CD14-positive monocyte (primary cell): ENCODE measurements around the gene HOXB4. TPM values are rescaled to one million over a fixed set of nuclear protein-coding genes. Genes with fewer than 3 reads are reported as not detected.
A peak's percentile ranks its signal among the peaks of the same experiment; 100 is the strongest.

ENCODE experiments used
- DNase-seq, 3 donors: peaks; one replicate each; pipeline ENCODE4 v3.0.0-alpha.2; 2011 to 2022
- H2AFZ ChIP-seq: 2 replicates; pipeline ENCODE4 v1.6.0; 2012; ENCODE audit warnings: mild to moderate bottlenecking, low read depth, low read length, inconsistent platforms; ENCODE audit not compliant: insufficient read depth, poor library complexity, severe bottlenecking
- H3K27ac ChIP-seq, 2 donors: 1 replicate in 1 of 2; 2 replicates in 1 of 2; pipeline ENCODE4 v1.5.1; 2012 to 2013; ENCODE audit warnings: low read length in 2 of 2, control low read depth in 1 of 2, inconsistent platforms in 1 of 2, low read depth in 1 of 2, mild to moderate bottlenecking in 1 of 2
- H3K27me3 ChIP-seq, 2 donors: one replicate each; pipeline versions ENCODE4 v1.6.0 to v1.6.1; 2011 to 2013; ENCODE audit warnings: low read length in 2 of 2; ENCODE audit not compliant: control insufficient read depth in 2 of 2, insufficient read depth in 2 of 2
- H3K36me3 ChIP-seq, 2 donors: replicated peaks in 1 of 2; 1 replicate in 1 of 2; 2 replicates in 1 of 2; pipeline versions ENCODE4 v1.5.1 to v1.6.1; 2012 to 2013; ENCODE audit warnings: low read length in 2 of 2, control low read depth in 1 of 2, inconsistent platforms in 1 of 2, mild to moderate bottlenecking in 1 of 2; ENCODE audit not compliant: insufficient read depth in 2 of 2, control insufficient read depth in 1 of 2
- H3K4me1 ChIP-seq, 2 donors: 1 replicate in 1 of 2; 2 replicates in 1 of 2; pipeline versions ENCODE4 v1.5.1 to v1.6.1; 2012 to 2013; ENCODE audit warnings: low read length in 2 of 2, control low read depth in 1 of 2, inconsistent platforms in 1 of 2, mild to moderate bottlenecking in 1 of 2, moderate library complexity in 1 of 2; ENCODE audit not compliant: insufficient read depth in 2 of 2, control insufficient read depth in 1 of 2
- H3K4me2 ChIP-seq: replicated peaks from 2 replicates; pipeline ENCODE3; 2012; ENCODE audit warnings: low read length, moderate library complexity, mild to moderate bottlenecking; ENCODE audit not compliant: poor library complexity, severe bottlenecking; ENCODE audit errors: extremely low read depth
- H3K4me3 ChIP-seq, 3 experiments: fragments of 200-600 bp in 1 of 3; sonication (generic) in 1 of 3; replicated peaks in 1 of 3; 1 replicate in 2 of 3; 2 replicates in 1 of 3; pipeline ENCODE4 v1.5.1; 2011 to 2013; ENCODE audit warnings: low read length in 3 of 3, mild to moderate bottlenecking in 3 of 3, control low read depth in 2 of 3, low read depth in 2 of 3, inconsistent platforms in 1 of 3, moderate library complexity in 1 of 3
- H3K79me2 ChIP-seq: 2 replicates; pipeline ENCODE4 v1.6.0; 2012; ENCODE audit warnings: mild to moderate bottlenecking, control low read depth, inconsistent platforms, low read length, moderate library complexity; ENCODE audit not compliant: insufficient read depth
- H3K9ac ChIP-seq: 2 replicates; pipeline ENCODE4 v1.6.0; 2017; ENCODE audit warnings: low read length, mild to moderate bottlenecking; ENCODE audit not compliant: insufficient read depth, poor library complexity, severe bottlenecking
- H3K9me3 ChIP-seq, 2 donors: replicated peaks in 1 of 2; 1 replicate in 1 of 2; 2 replicates in 1 of 2; pipeline versions ENCODE4 v1.5.1 to v1.6.1; 2012 to 2013; ENCODE audit warnings: low read length in 2 of 2, control low read depth in 1 of 2; ENCODE audit not compliant: control insufficient read depth in 1 of 2, insufficient read depth in 1 of 2
- H4K20me1 ChIP-seq: 2 replicates; pipeline ENCODE4 v1.6.0; 2012; ENCODE audit warnings: mild to moderate bottlenecking, low read length, control low read depth, moderate library complexity; ENCODE audit not compliant: insufficient read depth
- H3K27ac Mint-ChIP-seq, 7 donors: one replicate each; pipeline ENCODE4 v1.8.0; 2020; ENCODE audit warnings: mild to moderate bottlenecking in 7 of 7, mixed read lengths in 7 of 7, moderate library complexity in 6 of 7, inconsistent platforms in 2 of 7
- H3K27me3 Mint-ChIP-seq, 3 donors: one replicate each; pipeline ENCODE4 v1.8.0; 2021 to 2022; ENCODE audit warnings: low read depth in 3 of 3, mild to moderate bottlenecking in 3 of 3, mixed read lengths in 3 of 3, moderate library complexity in 3 of 3, inconsistent platforms in 1 of 3
- H3K36me3 Mint-ChIP-seq, 2 donors: one replicate each; pipeline ENCODE4 v1.8.0; 2020; ENCODE audit warnings: mixed read lengths in 2 of 2, inconsistent platforms in 1 of 2, mild to moderate bottlenecking in 1 of 2
- H3K4me1 Mint-ChIP-seq: one replicate; pipeline ENCODE4 v1.8.0; 2020; ENCODE audit warnings: mild to moderate bottlenecking, mixed read lengths
- H3K4me3 Mint-ChIP-seq, 2 donors: one replicate each; pipeline ENCODE4 v1.8.0; 2020; ENCODE audit warnings: mild to moderate bottlenecking in 2 of 2, mixed read lengths in 2 of 2, moderate library complexity in 1 of 2
- H3K9me3 Mint-ChIP-seq, 7 donors: one replicate each; pipeline ENCODE4 v1.8.0; 2020 to 2022; ENCODE audit warnings: mixed read lengths in 7 of 7, mild to moderate bottlenecking in 6 of 7, moderate library complexity in 6 of 7, inconsistent platforms in 2 of 7
- WGBS: methylation state at CpG from one replicate; pipeline ENCODE4 v1.1.5; 2013; ENCODE audit warnings: missing lambda C conversion rate; ENCODE audit not compliant: insufficient coverage; 5-methylcytosine and 5-hydroxymethylcytosine counted together
- intact Hi-C, 2 donors: fragments of 100-400 bp; cut with micrococcal nuclease; formaldehyde crosslinking; loops; one replicate each; pipeline versions ENCODE4 v1.15.0 to v1.15.1; 2023
- polyA plus RNA-seq, 3 donors: library from polyadenylated mRNA; depleted of rRNA in 1 of 3; unstranded in 2 of 3; stranded (reverse) in 1 of 3; fragments of 300-500 nt in 2 of 3; fragments of >200 nt in 1 of 3; fragmentation: Illumina TruSeq in 2 of 3; gene quantifications; 1 replicate in 2 of 3; 2 replicates in 1 of 3; pipeline ENCODE4 v1.2.3, GENCODE V29; 2012 to 2021
- TF ChIP-seq, protein P1 (sequence below): fragments of 200-600 bp; IDR thresholded peaks from one replicate; pipeline ENCODE4 v1.8.0; 2022; ENCODE audit warnings: antibody characterized with exemption, mild to moderate bottlenecking

HOXB4 gene
- polyA plus RNA-seq, 3 donors: 0.16 TPM; not detected in 2

DNA sequence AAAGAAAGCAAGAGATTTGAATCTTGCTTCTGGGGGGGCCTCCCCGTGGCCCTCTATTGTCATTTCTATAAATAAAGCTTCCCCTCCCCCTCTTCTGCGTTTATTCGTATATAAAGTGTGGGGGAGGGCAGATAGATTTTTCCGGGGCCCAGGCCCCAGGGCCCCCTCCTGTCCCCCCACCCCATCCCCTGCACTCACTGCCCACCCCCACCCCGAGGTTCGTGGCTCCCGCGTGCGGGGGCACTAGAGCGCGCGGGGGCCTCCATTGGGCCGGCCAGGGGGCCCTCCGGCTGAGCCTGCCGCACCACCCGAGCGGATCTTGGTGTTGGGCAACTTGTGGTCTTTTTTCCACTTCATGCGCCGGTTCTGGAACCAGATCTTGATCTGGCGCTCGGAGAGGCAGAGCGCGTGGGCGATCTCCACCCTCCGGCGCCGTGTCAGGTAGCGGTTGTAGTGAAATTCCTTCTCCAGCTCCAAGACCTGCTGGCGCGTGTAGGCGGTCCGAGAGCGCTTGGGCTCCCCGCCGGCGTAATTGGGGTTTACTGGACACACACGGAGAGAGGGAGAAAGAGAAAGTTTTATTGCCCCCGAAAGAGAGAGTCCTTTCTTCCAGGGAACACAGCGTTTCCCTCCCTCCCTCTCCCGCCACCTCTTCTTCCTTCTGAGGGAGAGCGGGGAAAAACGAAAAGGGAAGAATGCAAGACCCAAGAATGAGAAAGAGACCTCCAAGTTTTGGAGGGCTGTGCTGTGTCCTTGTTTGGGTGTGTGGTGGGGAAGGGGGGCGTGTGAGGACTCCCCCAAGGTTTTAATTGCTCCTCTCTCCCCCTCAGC, 1.5 kb downstream of the HOXB4 start:
- Histone ChIP-seq H3K4me1 (peaks cover 28 to 38% of the 10 kb centered on the region in 2 donors), H3K27ac (no peak overlapping the region), H3K27me3 (peaks cover 62 to 91% of the 10 kb centered on the region in 2 donors), H2AFZ (peak overlapping the region; percentile 68), H3K9ac (no peak overlapping the region), H3K36me3 (no peaks in the 10 kb centered on the region), H3K4me2 (peak overlapping the region; percentile 99), H3K79me2 (no peaks in the 10 kb centered on the region), H3K4me3 (peak overlapping the region; percentile 24 to 86 (median 29)), H3K9me3 (peaks cover 0 to 12% of the 10 kb centered on the region in 2 donors), H4K20me1 (no peaks in the 10 kb centered on the region)
- Mint-ChIP-seq H3K27me3 (peaks cover 63 to 84% (median 80%) of the 10 kb centered on the region in 3 donors), H3K4me1 (peaks cover 41% of the 10 kb centered on the region), H3K9me3 (peaks cover 4 to 33% (median 19%) of the 10 kb centered on the region in 7 donors), H3K27ac (no peak overlapping the region), H3K36me3 (peaks cover 10 to 17% of the 10 kb centered on the region in 2 donors), H3K4me3 (peak overlapping the region; percentile 77 to 90)
- TF ChIP-seq, protein P1, sequence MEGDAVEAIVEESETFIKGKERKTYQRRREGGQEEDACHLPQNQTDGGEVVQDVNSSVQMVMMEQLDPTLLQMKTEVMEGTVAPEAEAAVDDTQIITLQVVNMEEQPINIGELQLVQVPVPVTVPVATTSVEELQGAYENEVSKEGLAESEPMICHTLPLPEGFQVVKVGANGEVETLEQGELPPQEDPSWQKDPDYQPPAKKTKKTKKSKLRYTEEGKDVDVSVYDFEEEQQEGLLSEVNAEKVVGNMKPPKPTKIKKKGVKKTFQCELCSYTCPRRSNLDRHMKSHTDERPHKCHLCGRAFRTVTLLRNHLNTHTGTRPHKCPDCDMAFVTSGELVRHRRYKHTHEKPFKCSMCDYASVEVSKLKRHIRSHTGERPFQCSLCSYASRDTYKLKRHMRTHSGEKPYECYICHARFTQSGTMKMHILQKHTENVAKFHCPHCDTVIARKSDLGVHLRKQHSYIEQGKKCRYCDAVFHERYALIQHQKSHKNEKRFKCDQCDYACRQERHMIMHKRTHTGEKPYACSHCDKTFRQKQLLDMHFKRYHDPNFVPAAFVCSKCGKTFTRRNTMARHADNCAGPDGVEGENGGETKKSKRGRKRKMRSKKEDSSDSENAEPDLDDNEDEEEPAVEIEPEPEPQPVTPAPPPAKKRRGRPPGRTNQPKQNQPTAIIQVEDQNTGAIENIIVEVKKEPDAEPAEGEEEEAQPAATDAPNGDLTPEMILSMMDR: no peak
- no peak for DNase-seq
- intact Hi-C loops: no loop called here
- 10% methylated on average over 18 of the region's 43 CpGs for WGBS

DNA sequence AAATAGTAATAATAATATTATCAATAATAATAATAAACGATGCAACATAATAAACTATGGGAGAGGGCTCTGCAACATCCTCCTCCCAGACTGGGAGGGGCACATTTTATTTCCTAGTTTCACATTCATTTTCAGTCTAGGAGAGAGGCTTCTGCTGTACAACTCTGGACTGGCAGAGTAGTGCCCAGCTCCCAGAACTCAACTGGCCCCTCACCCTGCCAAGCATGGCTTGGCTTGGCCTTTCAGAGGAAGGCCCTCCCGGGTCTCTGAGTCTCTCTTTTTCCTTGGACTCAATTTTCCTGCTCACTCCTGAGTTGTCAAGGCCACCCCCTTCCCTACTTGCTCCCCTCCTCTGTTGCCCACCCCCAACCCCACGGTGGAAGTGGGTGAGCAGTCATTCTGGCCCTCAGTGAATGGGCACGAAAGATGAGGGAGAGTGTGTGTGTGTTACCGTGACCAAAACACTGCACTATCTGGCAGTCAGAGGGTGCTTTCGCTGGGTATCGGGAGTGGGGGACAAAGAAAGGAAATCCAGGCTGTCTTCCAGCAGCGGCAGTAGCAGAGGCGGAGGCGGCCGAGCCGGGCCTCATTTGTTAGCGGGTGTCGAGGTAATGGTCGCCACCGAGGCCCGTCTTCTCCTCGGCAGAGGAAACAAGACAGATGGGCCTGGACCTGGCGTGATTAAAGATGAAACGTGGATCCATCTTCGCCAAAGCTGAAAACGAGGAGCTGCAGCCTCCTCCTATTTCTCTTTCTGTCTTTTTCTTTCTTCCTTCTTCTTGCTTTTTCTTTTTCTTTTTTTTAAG, 2.3 kb downstream of the HOXB4 start:
- H3K4me1 Mint-ChIP-seq: peaks cover 39% of the 10 kb centered on the region
- H3K9me3 ChIP-seq: peaks cover 0 to 9% of the 10 kb centered on the region in 2 donors
- H3K27ac ChIP-seq: no peak overlapping the region
- DNase-seq: peak in 1 of 3 donors; percentile 16
- peaks cover 10 to 14% of the 10 kb centered on the region in 2 donors for H3K36me3 Mint-ChIP-seq
- H3K27ac Mint-ChIP-seq: peak overlapping the region in 1 of 7 donors; percentile 74
- H3K36me3 ChIP-seq: no peaks in the 10 kb centered on the region
- peak overlapping the region; percentile 99 for H3K4me2 ChIP-seq
- no peak overlapping the region for H3K9ac ChIP-seq
- peaks cover 55 to 80% (median 75%) of the 10 kb centered on the region in 3 donors for H3K27me3 Mint-ChIP-seq
- intact Hi-C loops: no loop called here
- no peaks in the 10 kb centered on the region for H3K79me2 ChIP-seq
- TF ChIP-seq, protein P1: no peak
- peaks cover 28 to 38% of the 10 kb centered on the region in 2 donors for H3K4me1 ChIP-seq
- peaks cover 55 to 91% of the 10 kb centered on the region in 2 donors for H3K27me3 ChIP-seq
- peaks cover 4 to 35% (median 18%) of the 10 kb centered on the region in 7 donors for H3K9me3 Mint-ChIP-seq
- 55% methylated on average over 16 of the region's 22 CpGs for WGBS
- H4K20me1 ChIP-seq: no peaks in the 10 kb centered on the region
- H3K4me3 ChIP-seq: peak overlapping the region in 1 of 3 experiments; percentile 86
- H3K4me3 Mint-ChIP-seq: peak overlapping the region; percentile 43 to 85
- no peak overlapping the region for H2AFZ ChIP-seq
